Measurements from ENCODE around the gene FAM50A.

FAM50A gene

GRCh38 chrX:154433605-154434004 lies 10.3 kb upstream of the FAM50A start:
- no peaks in the 10 kb centered on the region for H3K4me1 ChIP-seq (ENCODE audit: control insufficient read depth, insufficient read depth, low read length)
- CTCF ChIA-PET = no interaction called here
- no peak overlapping the region for H3K4me3 ChIP-seq (ENCODE audit: low read depth, low read length)
- no peak overlapping the region for H3K27ac ChIP-seq (ENCODE audit: extremely low read depth, low read depth, low read length)
- no peaks in the 10 kb centered on the region for H3K9me3 ChIP-seq (ENCODE audit: control insufficient read depth, insufficient read depth, low read depth, low read length)
- POLR2A ChIA-PET = interaction anchor here (0.6 to 1.6 kb wide), 2 partner anchors 16 to 22 kb away, joined by 3 to 9 read pairs; no protein-coding TSS in a partner anchor
- H3K36me3 ChIP-seq (ENCODE audit: control insufficient read depth in 2 of 2, insufficient read depth in 1 of 2, low read length in 2 of 2) = peaks cover 0 to 61% of the 10 kb centered on the region in 2 experiments; a peak in 1 of 3 replicates
- TF ChIP-seq KLF8 (tag by site-specific recombination; IDR thresholded peaks at IDR 0.05) (no peak), HIC1 (tag by site-specific recombination; IDR thresholded peaks at IDR 0.05) (peak; percentile 35; the same call in 1 of the 2 replicates), ZFP69B (tag by site-specific recombination; IDR thresholded peaks at IDR 0.05) (no peak), ZNF585B (tag by site-specific recombination; IDR thresholded peaks at IDR 0.05) (no peak), ZNF621 (tag by site-specific recombination; IDR thresholded peaks at IDR 0.05) (no peak), ZIC2 (tag by site-specific recombination; IDR thresholded peaks at IDR 0.05) (peak; percentile 95), WT1 (tag by site-specific recombination; IDR thresholded peaks at IDR 0.05) (no peak), PRDM6 (tag by site-specific recombination; IDR thresholded peaks at IDR 0.05) (no peak), ZNF692 (tag by site-specific recombination; IDR thresholded peaks at IDR 0.05) (0 out of 2 replicates have a peak, but pooled peaks have one; percentile 18), ZNF148 (tag by site-specific recombination; IDR thresholded peaks at IDR 0.05; ENCODE audit: borderline replicate concordance) (no peak), SP2 (tag by site-specific recombination; IDR thresholded peaks at IDR 0.05) (no peak), SCRT1 (tag by site-specific recombination; IDR thresholded peaks at IDR 0.05; ENCODE audit: borderline replicate concordance) (peak; percentile 67; the same call in 1 of the 2 replicates), SCRT2 (tag by site-specific recombination; IDR thresholded peaks at IDR 0.05) (peak; percentile 95), GLIS2 (tag by site-specific recombination; IDR thresholded peaks at IDR 0.05) (0 out of 2 replicates have a peak, but pooled peaks have one; percentile 21), ZNF404 (tag by site-specific recombination; IDR thresholded peaks at IDR 0.05) (no peak), PRDM10 (tag by site-specific recombination; IDR thresholded peaks at IDR 0.05) (peak; percentile 37; the same call in 1 of the 2 replicates), ATF2 (tag by site-specific recombination; IDR thresholded peaks at IDR 0.05; ENCODE audit: low read depth) (0 out of 2 replicates have a peak, but pooled peaks have one; percentile 26), PBX3 (CRISPR knock-in tag; IDR thresholded peaks at IDR 0.05) (no peak), GLIS1 (tag by site-specific recombination; IDR thresholded peaks at IDR 0.05) (peak; percentile 77), PATZ1 (tag by site-specific recombination; IDR thresholded peaks at IDR 0.05) (0 out of 2 replicates have a peak, but pooled peaks have one; percentile 33)
